Upper lobe of right lung (tissue), 1 donor: ENCODE measurements around the gene ASPN. TPM values are rescaled to one million over a fixed set of nuclear protein-coding genes. Genes with fewer than 3 reads are reported as not detected.

Experiments
- ATAC-seq: fragments of 200-7000 bp; cut with Tn5 transposase; one replicate; pipeline ENCODE4 v1.9.1; 2020; ENCODE audit warnings: mild to moderate bottlenecking, moderate library complexity
- DNase-seq: peaks from one replicate; pipeline ENCODE4 v3.0.0-alpha.2; 2020
- H3K27ac ChIP-seq: fragments of 200-600 bp; one replicate; pipeline ENCODE4 v1.8.0; 2022
- H3K27me3 ChIP-seq: fragments of 200-600 bp; one replicate; pipeline ENCODE4 v1.8.0; 2022; ENCODE audit warnings: mild to moderate bottlenecking
- H3K36me3 ChIP-seq: fragments of 200-600 bp; one replicate; pipeline ENCODE4 v1.8.0; 2022
- H3K4me1 ChIP-seq: fragments of 200-600 bp; one replicate; pipeline ENCODE4 v1.8.0; 2022
- H3K4me3 ChIP-seq: fragments of 200-600 bp; one replicate; pipeline ENCODE4 v1.8.0; 2022; ENCODE audit warnings: mild to moderate bottlenecking
- H3K9me3 ChIP-seq: fragments of 200-600 bp; one replicate; pipeline ENCODE4 v1.8.0; 2022
- CTCF ChIP-seq: fragments of 200-600 bp; IDR thresholded peaks from one replicate; pipeline ENCODE4 v1.8.0; 2022; ENCODE audit warnings: antibody characterized with exemption
- intact Hi-C: fragments of 100-400 bp; cut with DNase I; formaldehyde crosslinking; loops from one replicate; pipeline ENCODE4 v1.11.0; 2022
- total RNA-seq: library from RNA; stranded (reverse); fragmentation: NEBNext Ultra II Directional; extraction: Animal tissue kit (Norgen Biotek cat#: 25700); gene quantifications from one replicate; pipeline ENCODE4 v1.2.1, GENCODE V29; 2021
- donor health status: DM: no; HTN: yes; CAD: no; lungs with severe emphysema.

Gene ASPN
- total RNA-seq, 1 donor from 2014 or later = 7.5 TPM

GRCh38 chr9:92506184-92506857 lies 24.0 kb upstream of the ASPN start:
- TF ChIP-seq CTCF = no peak
- H3K4me3 ChIP-seq = no peak overlapping the region
- H3K27ac ChIP-seq = peak overlapping the region; percentile 31
- intact Hi-C loops = no loop called here
- H3K9me3 ChIP-seq = no peaks in the 10 kb centered on the region
- H3K27me3 ChIP-seq = no peaks in the 10 kb centered on the region
- DNase-seq = no peak
- no peaks in the 10 kb centered on the region for H3K36me3 ChIP-seq
- H3K4me1 ChIP-seq = peaks cover 7% of the 10 kb centered on the region
- ATAC-seq = peak; percentile 49

GRCh38 chr9:92504881-92505280 lies 22.6 kb upstream of the ASPN start:
- Histone ChIP-seq H3K4me1 (peaks cover 7% of the 10 kb centered on the region), H3K4me3 (no peak overlapping the region), H3K36me3 (no peaks in the 10 kb centered on the region), H3K27ac (no peak overlapping the region), H3K27me3 (no peaks in the 10 kb centered on the region), H3K9me3 (no peaks in the 10 kb centered on the region)
- TF ChIP-seq CTCF = no peak
- ATAC-seq (no peak), DNase-seq (no peak)
- intact Hi-C loops = no loop called here

GRCh38 chr9:92503156-92503555 lies 20.9 kb upstream of the ASPN start:
- peaks cover 6% of the 10 kb centered on the region for H3K4me1 ChIP-seq

GRCh38 chr9:92501671-92502393 lies 19.5 kb upstream of the ASPN start:
- no peaks in the 10 kb centered on the region for H3K27me3 ChIP-seq
- no peak for DNase-seq
- no peaks in the 10 kb centered on the region for H3K9me3 ChIP-seq
- peak; percentile 76 for ATAC-seq
- H3K36me3 ChIP-seq = no peaks in the 10 kb centered on the region
- TF ChIP-seq CTCF = peak; percentile 34
- H3K27ac ChIP-seq = no peak overlapping the region
- H3K4me1 ChIP-seq = no peaks in the 10 kb centered on the region
- H3K4me3 ChIP-seq = no peak overlapping the region
- intact Hi-C loops = no loop called here

More at GRCh38 chr9:92503156-92503555, 20.9 kb upstream of the ASPN start:
- Histone ChIP-seq H3K4me3 (no peak overlapping the region), H3K27me3 (no peaks in the 10 kb centered on the region), H3K9me3 (no peaks in the 10 kb centered on the region), H3K27ac (no peak overlapping the region), H3K36me3 (no peaks in the 10 kb centered on the region)
- ATAC-seq = no peak
- intact Hi-C loops = no loop called here
- TF ChIP-seq CTCF = no peak
- DNase-seq = no peak

GRCh38 chr9:92500725-92501124 lies 18.4 kb upstream of the ASPN start:
- no peak for ATAC-seq
- Histone ChIP-seq H3K9me3 (no peaks in the 10 kb centered on the region), H3K4me1 (no peaks in the 10 kb centered on the region), H3K27ac (no peak overlapping the region), H3K4me3 (no peak overlapping the region), H3K36me3 (no peaks in the 10 kb centered on the region), H3K27me3 (no peaks in the 10 kb centered on the region)
- intact Hi-C loops = no loop called here
- TF ChIP-seq CTCF = no peak
- no peak for DNase-seq
